GM12878 (cell line): ENCODE results near the gene FBRSL1. TPM values are rescaled to one million over a fixed set of nuclear protein-coding genes. Genes with fewer than 3 reads are reported as not detected.

Experiments used
- ATAC-seq: fragments of 200-7000 bp; cut with Tn5 transposase; 3 replicates; pipeline ENCODE4 v1.9.1; 2020; ENCODE audit warnings: mild to moderate bottlenecking, moderate library complexity
- BruUV-seq: library from RNA; stranded (reverse); fragments of 400-500 nt; replicated peaks from 2 replicates; lab custom pipeline; 2021; lab: Mats Ljungman, UMichigan
- CTCF ChIA-PET: fragments of 300-600 bp; sonication (Branson Sonifier 250); formaldehyde crosslinking; extraction: SDS; loops from one replicate; lab custom pipeline; 2021; ENCODE audit warnings: inconsistent platforms; lab: Yijun Ruan, JAX
- POLR2A ChIA-PET: fragments of 350-600 bp; formaldehyde crosslinking; extraction: SDS; loops from one replicate; lab custom pipeline; 2021; ENCODE audit warnings: inconsistent platforms; lab: Charles Lee
- RAD21 ChIA-PET: fragments of 300-600 bp; sonication (Branson Sonifier 250); formaldehyde crosslinking; loops from one replicate; lab custom pipeline; 2023; ENCODE audit warnings: antibody characterized with exemption; ENCODE audit not compliant: unreplicated experiment; lab: Charles Lee
- SMC1A ChIA-PET: fragments of 300-600 bp; sonication (Branson Sonifier 250); formaldehyde crosslinking; loops from one replicate; lab custom pipeline; 2023; ENCODE audit not compliant: unreplicated experiment, uncharacterized antibody; lab: Charles Lee
- DNase-seq: peaks from one replicate; pipeline ENCODE4 v3.0.0-alpha.2; 2011; ENCODE audit warnings: low read depth, low spot score
- FAIRE-seq: peaks from 3 replicates; lab custom pipeline; 2011; peaks lifted over from hg19 to GRCh38; lab: Jason Lieb, UNC
- H2AFZ ChIP-seq: 2 replicates; pipeline ENCODE4 v1.6.0; 2011; ENCODE audit warnings: low read depth, low read length, control low read depth; ENCODE audit not compliant: control insufficient read depth
- H3K27ac ChIP-seq: 2 replicates; pipeline ENCODE4 v1.5.1; 2011; ENCODE audit warnings: control low read depth; ENCODE audit not compliant: control insufficient read depth, insufficient read depth
- H3K27me3 ChIP-seq, 2 experiments: replicated peaks in 1 of 2; 2 replicates each; pipeline versions ENCODE4 v1.6.0 to v1.6.1; 2011; ENCODE audit warnings: low read length in 1 of 2; ENCODE audit not compliant: control insufficient read depth in 2 of 2, insufficient read depth in 2 of 2
- H3K36me3 ChIP-seq, 2 experiments: 2 replicates each; pipeline ENCODE4 v1.5.1; 2011; ENCODE audit warnings: low read length in 1 of 2; ENCODE audit not compliant: control insufficient read depth in 2 of 2, insufficient read depth in 2 of 2
- H3K4me1 ChIP-seq: 2 replicates; pipeline ENCODE4 v1.6.1; 2011; ENCODE audit warnings: mild to moderate bottlenecking, low read length, moderate library complexity, mixed read lengths; ENCODE audit not compliant: control insufficient read depth, insufficient read depth
- H3K4me2 ChIP-seq: 2 replicates; pipeline ENCODE4 v1.6.0; 2011; ENCODE audit warnings: control low read depth; ENCODE audit not compliant: control insufficient read depth, insufficient read depth
- H3K4me3 ChIP-seq: fragments of 200-600 bp; sonication (generic); 2 replicates; pipeline ENCODE4 v1.5.1; 2016
- H3K79me2 ChIP-seq: 2 replicates; pipeline ENCODE4 v1.6.0; 2011; ENCODE audit warnings: low read length; ENCODE audit not compliant: control insufficient read depth, insufficient read depth
- H3K9ac ChIP-seq: 2 replicates; pipeline ENCODE4 v1.8.0; 2011; ENCODE audit warnings: low read length, control low read depth, mixed read lengths; ENCODE audit not compliant: control insufficient read depth, insufficient read depth
- H3K9me3 ChIP-seq: replicated peaks from 3 replicates; pipeline ENCODE4 v1.5.1; 2011; ENCODE audit warnings: mild to moderate bottlenecking, low read length; ENCODE audit not compliant: control insufficient read depth, insufficient read depth
- H4K20me1 ChIP-seq: 2 replicates; pipeline ENCODE4 v1.6.0; 2011; ENCODE audit not compliant: control insufficient read depth, insufficient read depth
- ASH2L ChIP-seq: fragments of 300-600, 200-600 bp; sonication (generic); IDR thresholded peaks from 2 replicates; pipeline ENCODE4 v1.6.1; 2017; ENCODE audit warnings: low read depth, mild to moderate bottlenecking, borderline replicate concordance
- BHLHE40 ChIP-seq, 2 experiments: fragments of 450-650 bp in 1 of 2; IDR thresholded peaks; 2 replicates each; pipeline ENCODE4 v1.6.1; 2011 to 2017; ENCODE audit warnings: low read depth in 2 of 2, borderline replicate concordance in 1 of 2, improper control_type of control experiment in 1 of 2, low read length in 1 of 2, mild to moderate bottlenecking in 1 of 2
- CBX5 ChIP-seq: sonication (generic); IDR thresholded peaks from 2 replicates; pipeline ENCODE4 v1.6.1; 2016; ENCODE audit warnings: low read depth, moderate library complexity, mild to moderate bottlenecking, inconsistent platforms
- EZH2 ChIP-seq: IDR thresholded peaks from 2 replicates; pipeline ENCODE4 v1.6.1; 2012; ENCODE audit warnings: low read depth, mild to moderate bottlenecking, control low read depth, inconsistent platforms, low read length, borderline replicate concordance; ENCODE audit not compliant: control insufficient read depth
- IKZF2 ChIP-seq, 2 experiments: fragments of 450-650 bp; IDR thresholded peaks; 2 replicates each; pipeline ENCODE4 v1.6.1; 2017; ENCODE audit warnings: mild to moderate bottlenecking in 2 of 2, moderate library complexity in 2 of 2
- KAT2A ChIP-seq: conservative IDR thresholded peaks from 2 replicates; pipeline ENCODE4 v1.6.1; 2011; ENCODE audit warnings: low read depth, low read length; ENCODE audit not compliant: control insufficient read depth
- MTA2 ChIP-seq: fragments of 450-650 bp; IDR thresholded peaks from 2 replicates; pipeline ENCODE4 v1.6.1; 2016; ENCODE audit warnings: low read depth, mild to moderate bottlenecking, moderate library complexity
- MTA3 ChIP-seq: IDR thresholded peaks from 2 replicates; pipeline ENCODE4 v1.6.1; 2012; ENCODE audit warnings: low read length, inconsistent platforms, borderline replicate concordance
- NFXL1 ChIP-seq: fragments of 450-650 bp; IDR thresholded peaks from 2 replicates; pipeline ENCODE4 v1.6.1; 2017; ENCODE audit warnings: antibody characterized with exemption, mild to moderate bottlenecking, borderline replicate concordance
- ZBTB33 ChIP-seq: fragments of 450-650 bp; IDR thresholded peaks from 2 replicates; pipeline ENCODE4 v1.6.1; 2017; ENCODE audit warnings: mild to moderate bottlenecking
- ZBTB4 ChIP-seq: fragments of 450-650 bp; formaldehyde crosslinking; IDR thresholded peaks from 2 replicates; pipeline ENCODE4 v1.4.0; 2022; ENCODE audit warnings: mild to moderate bottlenecking, moderate library complexity
- WGBS: methylation state at CpG from one replicate; pipeline ENCODE4 v1.1.6; 2016; ENCODE audit warnings: low lambda C conversion rate; ENCODE audit not compliant: insufficient replicate concordance, insufficient coverage; ENCODE audit errors: missing lambda C conversion rate; 5-methylcytosine and 5-hydroxymethylcytosine counted together
- in situ Hi-C: fragments of 300-500 bp; cut with MboI; formaldehyde crosslinking; loops from 9 replicates; pipeline ENCODE4 v1.14.3; 2018; ENCODE audit warnings: mixed read lengths
- intact Hi-C: fragments of 100-400 bp; cut with micrococcal nuclease; formaldehyde crosslinking; loops from one replicate; pipeline ENCODE4 v1.14.2; 2022; ENCODE audit not compliant: unreplicated experiment
- polyA plus RNA-seq, 11 experiments: library from polyadenylated mRNA; depleted of rRNA in 4 of 11; unstranded in 6 of 11; stranded (reverse) in 5 of 11; fragments of >200 nt; fragmentation: Nextera tagmentation in 4 of 11; fragmentation: Illumina TruSeq in 1 of 11; extraction: Ambion mirVana in 4 of 11; extraction: Trizol in 1 of 11; gene quantifications; 1 replicate in 1 of 11; 2 replicates in 10 of 11; pipeline versions ENCODE4 v1.2.1 to v1.2.3, GENCODE V29; 2011 to 2016; ENCODE audit warnings: inconsistent platforms in 2 of 11, missing spikeins in 2 of 11, low read depth in 1 of 11
- total RNA-seq, 4 experiments: library from RNA; depleted of rRNA in 3 of 4; stranded (reverse); fragments of >200 nt in 3 of 4; fragmentation: Illumina TruSeq in 1 of 4; extraction: Trizol in 1 of 4; gene quantifications; 2 replicates each; pipeline versions ENCODE4 v1.2.1 to v1.2.3, GENCODE V29; 2013 to 2021
- TF ChIP-seq, protein P1 (sequence below): IDR thresholded peaks from 2 replicates; pipeline ENCODE4 v1.6.1; 2012; ENCODE audit warnings: low read depth, low read length, improper control_type of control experiment
- TF ChIP-seq, protein P2 (sequence below), 3 experiments: IDR thresholded peaks in 2 of 3; conservative IDR thresholded peaks in 1 of 3; 2 replicates each; pipeline ENCODE4 v1.5.1; 2011; ENCODE audit warnings: low read depth in 3 of 3, low read length in 3 of 3, mild to moderate bottlenecking in 3 of 3, control low read depth in 2 of 3, moderate library complexity in 2 of 3, inconsistent platforms in 1 of 3, mixed read lengths in 1 of 3; ENCODE audit not compliant: control insufficient read depth in 2 of 3, insufficient read depth in 1 of 3; ENCODE audit errors: extremely low read depth in 1 of 3

FBRSL1 gene
- total and polyA plus RNA-seq, 10 of the 15 experiments (the other 5 are each of a cell fraction or from before 2014, with no cell fraction given), result 0.19 to 55.1 (median 4.1) TPM

DNA sequence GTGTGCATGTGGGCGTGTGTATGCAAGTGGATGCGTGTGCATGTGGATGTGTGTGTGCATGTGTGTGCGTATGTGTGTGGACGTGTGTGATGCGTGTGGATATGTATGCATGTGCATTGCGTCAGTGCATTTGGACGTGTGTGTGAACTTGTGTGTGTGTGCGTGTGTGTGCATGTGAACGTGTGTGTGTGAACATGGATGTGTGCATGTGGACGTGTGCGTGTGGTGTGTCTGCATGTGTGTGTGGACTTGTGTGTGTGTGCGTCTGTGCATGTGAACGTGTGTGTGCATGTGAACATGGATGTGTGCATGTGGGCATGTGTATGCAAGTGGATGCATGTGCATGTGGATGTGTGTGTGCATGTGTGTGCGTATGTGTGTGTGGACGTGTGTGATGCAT, 34.4 kb upstream of the FBRSL1 start (continued):
- TF ChIP-seq KAT2A (no peak), EZH2 (no peak)

DNA sequence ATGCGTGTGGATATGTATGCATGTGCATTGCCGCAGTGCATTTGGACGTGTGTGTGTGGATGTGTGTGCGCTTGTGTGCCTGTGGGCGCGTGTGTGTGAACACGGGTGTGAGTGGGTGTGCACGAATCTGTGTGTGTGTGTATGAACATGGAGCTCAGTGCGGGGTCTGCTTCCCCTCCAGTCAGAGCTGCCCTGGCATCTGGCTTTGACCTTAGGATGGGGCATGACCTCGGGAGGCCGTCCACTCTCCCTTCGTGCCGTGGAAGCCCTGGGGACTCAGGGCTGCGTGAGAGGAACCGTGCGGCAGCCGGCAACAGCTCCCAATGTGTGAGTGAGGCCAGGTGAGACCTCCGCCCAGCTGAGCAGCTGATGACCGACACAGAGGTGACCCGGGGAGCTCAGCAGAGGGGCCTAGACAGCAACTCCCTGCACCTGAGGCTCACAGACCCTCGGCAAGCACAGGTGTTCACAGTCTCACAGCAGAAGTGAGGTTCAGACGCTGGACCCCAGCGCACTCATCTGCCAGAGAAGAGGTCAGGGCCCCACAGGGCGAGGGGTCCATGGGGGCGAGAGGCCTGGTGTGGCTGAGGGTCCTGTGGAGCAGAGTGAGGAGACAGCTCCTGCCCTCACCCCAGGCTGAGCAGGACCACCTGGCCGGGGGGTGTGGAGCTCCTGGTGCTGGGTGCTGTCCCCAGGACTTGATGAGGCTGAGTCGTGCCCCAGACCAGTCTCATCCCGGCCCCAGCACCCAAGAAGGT, 33.6 kb upstream of the FBRSL1 start:
- Histone ChIP-seq H3K4me3 (no peak overlapping the region), H3K27me3 (no peaks in the 10 kb centered on the region), H3K79me2 (no peaks in the 10 kb centered on the region), H3K4me2 (no peak overlapping the region), H3K27ac (no peak overlapping the region), H3K9ac (no peak overlapping the region), H2AFZ (no peak overlapping the region), H3K9me3 (no peaks in the 10 kb centered on the region; the same call in 2 of the 3 replicates), H3K4me1 (peaks cover 5% of the 10 kb centered on the region), H4K20me1 (no peaks in the 10 kb centered on the region), H3K36me3 (no peaks in the 10 kb centered on the region)
- 77% methylated on average over 26 of the region's 28 CpGs for WGBS
- in situ Hi-C loops, result no loop called here
- intact Hi-C loops, result no loop called here
- ATAC-seq (no peak), DNase-seq (no peak), FAIRE-seq (no peak)
- ChIA-PET POLR2A (no interaction called here), SMC1A (no interaction called here), CTCF (interaction anchor here (0.6 kb wide), 1 partner anchor 18 kb away, joined by 3 read pairs; no protein-coding TSS in a partner anchor), RAD21 (no interaction called here)
- no TSS peak for BruUV-seq
- TF ChIP-seq MTA2 (no peak), KAT2A (no peak), CBX5 (no peak), ASH2L (no peak), ZBTB4 (CRISPR knock-in tag) (no peak), BHLHE40 (IDR thresholded peaks at IDR 0.05; ENCODE audit: borderline replicate concordance in 1 of 2, low read depth in 2 of 2, low read length in 1 of 2) (no peak), MTA3 (no peak), NFXL1 (no peak), ZBTB33 (no peak), IKZF2 (IDR thresholded peaks at IDR 0.05) (no peak)
- TF ChIP-seq, protein P1, sequence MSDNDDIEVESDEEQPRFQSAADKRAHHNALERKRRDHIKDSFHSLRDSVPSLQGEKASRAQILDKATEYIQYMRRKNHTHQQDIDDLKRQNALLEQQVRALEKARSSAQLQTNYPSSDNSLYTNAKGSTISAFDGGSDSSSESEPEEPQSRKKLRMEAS, result no peak
- TF ChIP-seq, protein P2, sequence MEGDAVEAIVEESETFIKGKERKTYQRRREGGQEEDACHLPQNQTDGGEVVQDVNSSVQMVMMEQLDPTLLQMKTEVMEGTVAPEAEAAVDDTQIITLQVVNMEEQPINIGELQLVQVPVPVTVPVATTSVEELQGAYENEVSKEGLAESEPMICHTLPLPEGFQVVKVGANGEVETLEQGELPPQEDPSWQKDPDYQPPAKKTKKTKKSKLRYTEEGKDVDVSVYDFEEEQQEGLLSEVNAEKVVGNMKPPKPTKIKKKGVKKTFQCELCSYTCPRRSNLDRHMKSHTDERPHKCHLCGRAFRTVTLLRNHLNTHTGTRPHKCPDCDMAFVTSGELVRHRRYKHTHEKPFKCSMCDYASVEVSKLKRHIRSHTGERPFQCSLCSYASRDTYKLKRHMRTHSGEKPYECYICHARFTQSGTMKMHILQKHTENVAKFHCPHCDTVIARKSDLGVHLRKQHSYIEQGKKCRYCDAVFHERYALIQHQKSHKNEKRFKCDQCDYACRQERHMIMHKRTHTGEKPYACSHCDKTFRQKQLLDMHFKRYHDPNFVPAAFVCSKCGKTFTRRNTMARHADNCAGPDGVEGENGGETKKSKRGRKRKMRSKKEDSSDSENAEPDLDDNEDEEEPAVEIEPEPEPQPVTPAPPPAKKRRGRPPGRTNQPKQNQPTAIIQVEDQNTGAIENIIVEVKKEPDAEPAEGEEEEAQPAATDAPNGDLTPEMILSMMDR (IDR thresholded peaks at IDR 0.05 in 2 of 3, conservative IDR thresholded peaks at IDR 0.05 in 1 of 3; ENCODE audit: control insufficient read depth in 2 of 3, extremely low read depth in 1 of 3, insufficient read depth in 1 of 3, low read depth in 3 of 3, low read length in 3 of 3), result no peak
